ENCODE measurements around the gene SUGP2. TPM values are rescaled to one million over a fixed set of nuclear protein-coding genes. Genes with fewer than 3 reads are reported as not detected.

SUGP2 gene
- total RNA-seq, result 35.4 TPM

DNA sequence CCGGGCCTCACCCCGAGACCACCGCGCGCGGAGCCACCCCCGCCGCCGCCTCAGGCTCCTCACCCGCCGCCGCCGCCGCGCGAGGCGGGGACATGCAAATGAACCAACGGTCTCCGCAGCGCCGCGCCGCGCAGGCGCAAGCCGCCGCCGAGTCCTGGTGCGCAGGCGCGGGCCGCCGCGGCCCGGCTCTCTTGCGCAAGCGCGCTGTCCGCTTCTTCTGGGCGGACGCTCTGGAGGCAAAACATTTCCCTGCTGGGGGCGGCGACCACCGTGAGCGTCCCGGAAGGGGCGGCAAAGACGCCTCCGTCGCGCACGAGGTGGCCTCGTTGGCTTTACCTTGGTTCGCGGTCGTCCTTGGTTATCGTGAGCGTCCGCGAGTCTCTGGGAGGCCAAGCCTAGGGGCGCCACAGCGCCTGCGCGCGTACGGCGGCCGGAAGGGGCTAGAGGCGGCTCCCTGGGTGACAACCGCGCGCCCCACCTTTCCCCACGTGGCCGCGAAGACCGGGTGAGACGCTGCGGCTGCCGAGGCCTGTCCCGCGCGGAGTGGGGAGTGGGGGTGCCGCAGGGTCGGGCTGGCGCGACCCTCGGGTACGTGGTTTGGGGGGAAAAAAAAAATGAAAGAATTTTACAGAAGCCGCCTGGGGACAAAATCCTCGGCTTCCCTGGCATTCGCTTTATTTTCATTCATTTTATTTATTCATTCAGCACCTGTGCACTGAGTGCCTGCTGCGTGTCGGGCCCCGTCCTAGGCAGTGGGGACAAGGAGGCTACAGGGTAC is at the start of gene SUGP2, which contains the start of gene ARMC6:
Gene SUGP2, minus strand, starts transcription at position 92 of the 778 bp plus-strand sequence. CDS start 2,446 bp downstream, outside the sequence.
Gene ARMC6, plus strand, starts transcription at position 178 of the 778 bp plus-strand sequence. CDS start 607 bp downstream, outside the sequence.
- DNase-seq (ENCODE audit: low spot score), result peak; percentile 91
- peak; percentile 84 for ATAC-seq

DNA sequence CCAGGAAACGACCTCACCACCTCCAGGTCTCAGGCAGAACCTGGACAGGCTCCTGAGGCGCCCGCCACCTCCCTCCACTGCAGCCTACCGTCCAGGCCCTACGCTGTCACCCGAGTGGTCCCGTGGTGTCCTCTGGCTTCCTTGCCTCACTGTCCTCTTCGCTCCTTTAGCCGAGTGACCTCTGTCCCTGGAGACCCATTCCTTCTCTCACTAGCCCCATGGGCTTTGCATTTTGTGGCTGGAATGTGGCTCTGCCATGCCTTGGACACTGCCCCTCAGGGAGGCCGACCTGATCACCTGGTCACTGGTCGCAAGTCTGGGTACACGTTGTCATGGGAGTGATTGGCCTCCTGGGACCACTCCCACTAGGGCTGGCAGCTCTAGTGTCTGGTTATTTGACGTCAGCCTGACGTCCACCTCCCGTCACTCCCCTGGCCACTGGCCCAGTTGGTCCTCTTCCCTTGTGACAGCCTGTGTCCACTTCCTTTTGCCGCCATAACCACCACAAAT is 48.4 kb upstream of the SUGP2 start:
- DNase-seq (ENCODE audit: low spot score) (peak; percentile 78), ATAC-seq (peak; percentile 68)

DNA sequence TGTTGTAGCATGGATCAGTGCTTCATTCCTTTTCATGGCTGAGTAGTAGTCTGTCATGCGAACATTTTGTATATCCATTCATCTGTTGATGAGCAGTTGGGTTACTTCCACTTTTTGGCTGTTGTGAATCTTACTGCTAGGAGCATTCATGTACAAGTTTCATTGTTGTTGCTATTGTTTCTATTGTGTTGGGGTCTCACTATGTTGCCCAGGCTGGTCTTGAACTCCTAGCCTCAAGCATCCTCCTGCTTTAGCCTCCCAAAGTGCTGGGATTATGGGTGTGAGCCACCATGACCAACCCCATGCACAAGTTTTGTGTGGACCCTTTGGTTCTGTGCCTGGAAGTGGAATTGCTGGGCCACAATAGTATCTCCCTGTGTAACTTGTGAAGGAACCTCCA is 46.3 kb upstream of the SUGP2 start:
- ATAC-seq, result no peak
- no peak for DNase-seq (ENCODE audit: low spot score)

DNA sequence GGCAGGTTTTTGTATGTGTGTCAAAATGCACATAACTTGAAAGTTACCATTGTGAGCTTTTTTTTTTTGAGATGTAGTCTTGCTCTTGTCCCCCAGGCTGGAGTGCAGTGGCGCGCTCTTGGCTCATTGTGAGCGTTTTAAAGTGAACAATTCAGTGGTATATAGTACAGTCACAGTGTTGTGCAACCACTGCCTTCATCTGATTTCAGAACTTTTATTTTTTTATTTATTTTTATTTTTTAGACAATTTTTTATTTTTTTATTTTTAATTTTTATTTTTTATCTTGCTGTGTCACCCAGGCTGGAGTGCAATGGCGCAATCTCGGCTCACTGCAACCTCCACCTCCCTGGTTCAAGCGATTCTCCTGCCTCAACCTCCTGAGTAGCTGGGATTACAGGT is 45.5 kb upstream of the SUGP2 start:
- DNase-seq (ENCODE audit: low spot score) (no peak), ATAC-seq (no peak)

DNA sequence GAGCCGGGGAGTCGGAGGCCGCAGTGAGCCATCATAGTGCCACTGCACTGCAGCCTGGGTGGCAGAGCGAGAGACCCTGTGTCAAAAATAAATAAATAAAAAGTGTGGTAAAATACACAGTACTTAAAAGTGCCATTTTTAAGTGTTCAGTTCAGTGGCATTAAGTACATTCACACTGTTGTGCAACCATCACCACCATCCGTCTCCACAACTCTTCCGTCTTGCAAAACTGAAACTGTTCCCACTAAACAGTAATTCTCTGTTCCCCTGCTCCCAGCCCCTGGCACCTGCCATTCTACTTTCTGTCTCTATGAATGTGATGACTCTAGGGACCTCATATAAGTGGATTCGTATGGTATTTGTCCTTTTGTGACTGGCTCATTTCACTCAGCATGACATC is 43.8 kb upstream of the SUGP2 start:
- DNase-seq (ENCODE audit: low spot score), result no peak
- peak; percentile 19 for ATAC-seq

DNA sequence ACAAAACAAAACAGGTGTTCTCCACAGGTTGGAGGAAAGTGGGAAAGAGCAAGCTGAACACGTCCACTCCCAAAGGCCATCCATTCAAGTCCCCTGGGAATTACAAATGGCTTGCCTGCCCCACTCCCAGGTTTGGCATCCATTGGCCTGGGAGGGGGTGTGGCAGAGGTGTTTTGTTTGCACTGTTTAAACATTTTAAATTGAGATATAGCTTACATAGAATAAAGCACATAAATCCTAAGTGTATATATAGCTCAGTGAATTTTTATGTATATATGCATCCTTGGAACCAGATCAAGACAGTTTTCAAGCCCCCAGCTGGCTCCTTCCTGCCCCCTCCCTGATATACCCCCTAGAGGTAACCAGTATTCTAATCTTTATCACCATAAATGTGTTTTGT is 43.2 kb upstream of the SUGP2 start:
- ATAC-seq, result no peak
- no peak for DNase-seq (ENCODE audit: low spot score)

DNA sequence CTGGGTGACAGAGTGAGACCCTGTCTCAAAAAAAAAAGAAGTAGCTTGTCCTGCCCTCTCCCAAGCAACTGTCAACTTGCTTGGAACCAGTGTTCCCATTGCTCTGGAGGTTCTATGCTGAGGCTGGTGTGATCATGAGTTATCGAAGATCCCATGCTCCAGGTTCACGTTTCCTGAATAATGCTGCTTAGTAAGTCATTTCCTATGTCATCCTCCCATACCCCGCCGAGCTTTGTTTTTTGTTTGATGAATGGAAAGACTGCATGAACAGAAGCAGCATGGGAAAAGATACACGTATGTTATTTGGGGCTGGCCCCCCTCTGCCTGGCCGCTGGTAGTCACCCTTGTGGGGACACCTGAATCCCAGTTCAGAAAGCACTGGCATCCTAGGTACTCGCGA is 41.8 kb upstream of the SUGP2 start:
- ATAC-seq, result no peak
- no peak for DNase-seq (ENCODE audit: low spot score)

DNA sequence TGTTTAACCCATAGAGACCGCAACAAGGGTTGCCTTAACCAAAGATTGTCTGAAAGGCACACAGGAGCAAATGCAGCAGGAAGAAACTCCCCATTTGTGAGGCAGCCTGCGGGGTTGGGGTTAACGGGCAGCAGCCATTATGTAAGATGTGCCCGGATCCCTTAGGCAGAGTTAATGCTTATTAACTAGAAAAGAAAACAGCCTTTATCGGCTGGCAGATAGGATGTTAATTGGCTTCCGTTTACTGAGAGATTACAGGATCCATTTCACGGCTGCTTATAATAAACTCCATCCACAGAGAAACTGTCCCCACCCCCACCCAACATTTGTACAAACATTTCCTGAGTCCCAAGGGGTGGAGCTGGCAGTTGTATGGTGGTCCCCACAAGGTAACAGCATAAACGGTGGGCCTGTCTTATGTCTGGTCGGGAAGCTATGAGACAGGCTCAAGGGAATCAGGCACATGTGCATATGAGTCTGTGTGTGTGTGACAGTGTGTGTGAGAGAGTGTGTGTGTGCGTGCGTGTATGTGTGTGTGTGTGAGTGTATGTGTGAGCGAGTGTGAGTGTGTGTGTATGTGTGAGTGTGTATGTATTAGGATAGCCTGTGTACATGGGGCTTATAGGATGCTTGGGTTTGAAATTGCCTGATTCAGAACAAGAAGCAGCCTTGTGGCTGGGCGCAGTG is 41.0 kb upstream of the SUGP2 start:
- DNase-seq (ENCODE audit: low spot score) (no peak), ATAC-seq (peak; percentile 20)

DNA sequence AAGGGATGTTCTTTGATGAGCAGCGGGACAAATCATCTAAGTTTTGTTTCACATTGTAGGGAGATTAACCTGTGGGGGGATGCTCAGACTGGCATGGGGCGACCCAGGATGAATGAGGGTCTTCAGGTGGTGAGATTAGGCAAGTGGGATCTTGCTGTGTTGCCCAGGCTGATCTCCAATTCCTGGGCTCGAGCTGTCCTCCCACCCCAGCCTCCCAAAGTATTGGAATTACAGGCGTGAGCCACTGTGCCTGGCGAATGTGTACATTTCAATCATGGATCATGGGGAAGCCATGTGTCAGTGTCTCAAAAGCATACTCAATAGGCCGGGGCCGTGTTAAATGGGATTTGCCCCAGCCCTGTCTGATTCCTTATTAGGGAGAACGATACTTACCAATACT is 38.6 kb upstream of the SUGP2 start:
- no peak for DNase-seq (ENCODE audit: low spot score)
- ATAC-seq, result no peak

DNA sequence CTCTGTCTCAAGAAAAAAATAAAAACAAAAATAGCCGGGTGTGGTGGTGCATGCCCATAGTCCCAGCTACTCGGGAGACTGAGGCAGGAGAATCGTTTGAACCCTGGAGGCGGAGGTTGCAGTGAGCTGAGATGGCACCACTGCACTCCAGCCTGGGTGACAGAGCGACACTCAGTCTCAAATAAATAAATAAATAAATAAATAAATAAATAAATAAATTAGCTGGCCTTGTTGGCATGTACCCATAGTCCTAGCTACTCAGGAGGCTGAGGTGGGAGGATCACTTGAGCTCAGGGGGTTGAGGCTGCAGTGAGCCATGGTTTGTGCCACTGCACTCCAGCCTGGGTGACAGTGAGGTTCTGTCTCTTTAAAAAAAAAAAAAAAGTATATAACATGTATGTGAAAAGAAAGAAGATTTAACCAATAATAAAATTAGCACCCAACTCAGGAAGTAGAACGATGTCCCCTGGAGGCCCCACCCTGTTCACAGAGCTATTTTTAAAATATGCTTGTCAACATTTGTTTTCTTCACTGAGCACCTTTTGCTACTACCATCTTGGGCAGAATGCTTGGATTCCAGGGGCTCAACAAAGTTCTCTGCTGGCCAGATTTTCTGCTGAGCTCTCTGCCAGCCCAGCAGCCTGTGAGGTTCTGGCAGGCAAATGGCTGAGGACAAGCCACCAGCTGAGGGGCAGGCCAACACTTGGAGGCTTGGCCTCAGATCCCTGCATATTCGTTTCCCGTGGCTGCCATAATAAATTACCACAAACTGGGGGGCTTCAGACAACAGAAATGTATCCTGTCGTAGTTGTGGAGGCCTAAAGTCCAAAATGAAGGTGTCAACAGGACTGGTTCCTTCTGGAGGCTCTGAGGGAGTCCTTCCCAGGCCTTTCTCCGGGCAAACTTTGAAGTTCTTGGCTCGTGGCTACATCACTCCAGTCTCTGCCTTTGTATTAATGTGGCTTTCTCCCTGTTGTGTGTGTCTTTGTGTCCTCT is 35.6 kb upstream of the SUGP2 start:
- no peak for DNase-seq (ENCODE audit: low spot score)
- peak; percentile 20 for ATAC-seq

DNA sequence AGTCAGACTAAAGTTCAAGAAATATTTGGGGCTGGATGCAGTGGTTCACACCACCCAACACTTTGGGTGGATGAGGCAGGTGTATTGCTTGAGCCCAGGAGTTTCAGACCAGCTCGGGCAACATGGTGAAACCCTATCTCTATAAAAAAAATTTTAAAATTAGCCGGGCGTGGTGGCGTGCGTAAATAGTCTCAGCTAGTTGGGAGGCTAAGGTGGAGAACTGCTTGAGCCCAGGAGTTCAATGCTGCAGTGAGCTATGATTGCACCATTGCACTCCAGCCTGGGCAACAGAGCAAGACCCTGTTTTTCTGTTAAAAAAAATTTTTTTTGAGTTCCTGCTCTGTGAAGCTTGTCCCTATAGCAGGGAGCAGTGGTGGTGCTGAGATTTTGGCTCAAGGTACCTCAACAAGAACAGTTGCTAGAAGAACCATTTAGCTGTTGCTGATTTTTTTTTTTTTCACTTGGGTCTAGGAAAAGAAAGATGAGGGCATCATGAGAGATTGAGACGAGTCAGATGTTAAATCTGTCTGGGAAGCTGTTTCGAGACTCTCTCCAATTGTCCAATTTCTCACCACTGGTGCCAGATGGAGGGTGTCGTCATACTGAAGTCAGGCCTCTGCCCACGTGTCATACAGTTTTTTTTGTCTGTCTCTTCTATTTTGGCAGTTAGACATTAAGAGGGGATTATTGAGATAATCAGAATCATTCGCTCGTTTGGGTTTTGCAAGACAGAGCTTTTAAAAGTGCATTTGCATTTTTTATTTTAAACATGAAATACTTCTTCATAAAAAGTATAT is 34.2 kb upstream of the SUGP2 start:
- no peak for ATAC-seq
- no peak for DNase-seq (ENCODE audit: low spot score)

DNA sequence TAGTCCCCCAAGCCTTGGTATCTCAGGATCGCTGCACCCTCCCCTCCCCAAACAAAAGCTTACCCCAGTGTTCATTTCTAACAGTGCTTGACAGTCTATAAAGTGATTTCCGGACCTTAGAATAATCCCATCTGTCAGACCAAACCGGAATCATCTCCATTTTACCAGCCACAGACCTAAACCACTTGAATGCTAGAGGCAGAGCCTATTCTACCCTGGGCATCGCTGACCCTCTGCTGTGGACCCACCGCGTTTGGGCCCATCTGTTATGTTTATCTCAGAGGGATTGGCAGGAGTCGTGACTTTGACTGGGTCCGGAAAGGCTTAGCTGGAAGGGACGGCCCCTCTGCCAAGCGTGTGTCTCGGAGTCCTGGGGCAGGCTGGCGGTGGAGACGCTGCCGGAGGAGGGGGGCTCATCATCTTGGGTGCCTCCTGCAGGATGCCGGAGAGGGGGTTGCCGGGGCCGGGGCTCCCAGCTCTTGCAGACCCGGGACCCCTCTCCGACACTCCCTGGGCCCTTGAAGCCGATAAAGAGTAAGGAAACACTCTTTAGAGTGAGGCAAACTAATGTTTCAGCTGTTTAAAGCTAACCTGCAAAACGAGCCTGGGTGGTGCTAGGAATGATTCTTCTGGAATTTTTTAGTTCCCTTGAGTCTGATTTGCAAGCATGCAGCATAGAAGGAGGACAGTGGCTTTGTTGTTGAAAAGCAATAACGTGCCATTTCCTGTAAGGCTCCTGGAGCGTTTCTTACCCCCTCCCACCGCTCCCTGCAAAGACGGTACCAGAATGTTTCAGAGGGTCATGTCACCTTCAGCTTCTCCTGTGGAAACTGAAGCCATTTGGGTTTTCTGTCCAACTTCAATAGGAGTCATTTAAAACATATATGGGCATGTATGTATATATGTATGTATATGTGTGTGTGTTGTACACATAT is 31.8 kb upstream of the SUGP2 start:
- DNase-seq (ENCODE audit: low spot score), result no peak
- ATAC-seq, result peak; percentile 2

DNA sequence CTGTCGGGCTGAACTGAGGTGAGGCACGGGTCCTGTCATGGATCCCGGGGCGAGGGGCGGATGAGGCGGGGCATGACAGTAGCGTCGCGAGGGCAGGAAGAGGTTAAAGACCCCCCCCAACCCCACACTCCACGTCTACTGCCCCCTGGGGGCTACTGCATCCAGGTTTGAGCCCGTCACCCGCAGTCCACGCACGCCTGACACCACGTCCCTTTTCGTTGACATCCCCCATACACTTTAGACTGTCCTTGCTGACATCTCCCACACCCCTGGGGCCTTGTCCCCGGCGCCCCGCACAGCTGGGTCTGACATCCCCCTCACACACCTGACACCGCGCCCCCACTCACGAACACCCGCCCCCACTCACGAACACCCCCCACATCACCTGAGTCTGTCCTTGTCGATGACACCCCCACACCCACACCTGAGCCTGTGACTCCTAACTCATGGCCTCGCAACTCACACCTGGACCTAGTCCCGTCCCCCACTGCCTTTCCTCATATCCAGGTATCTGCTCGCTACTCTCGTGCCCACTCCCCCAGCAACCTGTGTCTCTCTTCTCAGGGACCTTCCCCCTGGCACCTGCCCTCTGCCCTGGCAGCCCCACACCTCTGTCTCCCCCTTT is 30.9 kb upstream of the SUGP2 start:
- ATAC-seq (peak; percentile 2), DNase-seq (ENCODE audit: low spot score) (no peak)

DNA sequence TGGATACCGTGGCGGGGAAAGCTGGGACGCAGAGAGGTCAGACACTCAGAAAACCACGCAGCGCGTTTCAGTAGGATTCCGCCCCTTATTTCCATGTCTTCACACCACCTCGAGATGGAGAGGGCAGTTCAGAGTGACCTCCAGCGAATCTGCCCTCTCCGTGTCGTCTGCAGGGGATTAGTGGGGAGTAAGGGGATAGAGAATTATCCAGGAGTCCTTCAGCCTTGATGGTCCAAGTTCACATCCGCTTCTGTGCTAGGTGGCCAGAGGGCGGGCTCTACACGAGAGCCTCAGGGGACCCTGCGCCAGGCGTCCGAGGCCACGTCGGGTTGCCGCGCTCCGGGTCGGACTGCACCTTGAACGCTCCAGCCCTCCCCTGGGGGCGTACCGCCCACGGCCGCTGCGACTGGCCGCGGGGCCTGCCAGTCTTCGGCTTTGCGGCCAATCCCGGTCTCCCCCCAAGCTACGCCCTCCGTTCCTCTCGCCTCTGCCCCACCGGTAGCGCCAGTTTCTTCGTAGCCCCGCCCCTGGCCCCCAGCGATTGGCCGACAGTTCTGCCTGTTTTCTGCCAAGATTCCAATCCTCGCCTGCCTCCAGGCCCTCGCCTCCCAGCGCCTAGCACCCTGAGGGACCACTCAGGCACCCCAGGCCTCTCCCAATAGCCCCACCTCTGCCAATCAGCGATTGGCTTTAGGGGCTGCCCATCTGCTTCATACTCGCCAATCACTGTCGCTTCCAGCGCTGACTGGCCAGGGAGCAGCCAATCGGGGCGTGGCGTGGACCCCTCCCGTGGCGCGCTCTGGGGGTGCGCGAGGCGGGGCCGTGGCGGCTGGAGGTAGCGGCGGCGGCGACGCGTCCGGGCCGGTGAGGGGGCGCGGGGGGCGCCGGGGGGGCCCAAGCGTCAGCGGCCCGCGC is 30.1 kb upstream of the SUGP2 start, which contains the start of gene SLC25A42:
Gene SLC25A42, plus strand, starts transcription at position 812 of the 915 bp plus-strand sequence. CDS start 32,131 bp downstream, outside the sequence.
- peak; percentile 100 for DNase-seq (ENCODE audit: low spot score)

DNA sequence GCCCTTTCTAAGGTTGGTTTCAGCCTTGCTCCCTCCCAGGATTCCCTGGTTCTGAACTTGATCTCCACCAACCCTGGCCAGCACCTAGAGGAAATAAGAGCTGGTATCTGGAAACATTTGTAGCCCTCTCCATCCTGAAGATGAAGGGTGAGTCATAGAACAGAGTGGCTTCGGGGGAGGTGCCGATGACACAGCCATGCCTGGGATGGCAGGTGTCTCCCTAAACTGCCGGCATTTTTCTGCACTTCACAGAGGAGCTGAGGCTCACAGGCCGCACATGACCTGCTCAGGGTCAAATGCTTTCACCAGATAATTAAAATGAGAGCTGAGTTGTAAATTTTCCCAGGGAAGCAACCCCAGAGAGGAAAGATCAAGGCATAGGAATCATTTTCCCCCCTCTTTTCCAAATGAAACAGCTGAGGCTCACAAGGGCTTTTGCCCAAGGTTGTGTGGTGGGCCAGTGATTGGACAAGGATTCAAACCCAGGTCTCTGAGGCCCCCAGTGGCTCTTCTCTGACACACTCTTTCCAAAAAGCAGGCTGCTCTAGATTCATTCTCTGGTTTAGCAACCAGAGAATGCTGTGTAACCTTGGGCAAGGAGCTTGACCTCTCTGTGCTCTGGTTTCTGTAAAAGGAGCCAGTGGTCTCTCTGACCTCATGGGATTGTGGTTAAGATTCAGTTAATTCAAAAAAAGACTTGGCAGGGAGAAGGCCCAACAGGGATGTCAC is 29.3 kb upstream of the SUGP2 start:
- ATAC-seq (no peak), DNase-seq (ENCODE audit: low spot score) (no peak)

More for the DNA sequence above, 30.1 kb upstream of the SUGP2 start, which contains the start of gene SLC25A42:
- peak; percentile 81 for ATAC-seq

DNA sequence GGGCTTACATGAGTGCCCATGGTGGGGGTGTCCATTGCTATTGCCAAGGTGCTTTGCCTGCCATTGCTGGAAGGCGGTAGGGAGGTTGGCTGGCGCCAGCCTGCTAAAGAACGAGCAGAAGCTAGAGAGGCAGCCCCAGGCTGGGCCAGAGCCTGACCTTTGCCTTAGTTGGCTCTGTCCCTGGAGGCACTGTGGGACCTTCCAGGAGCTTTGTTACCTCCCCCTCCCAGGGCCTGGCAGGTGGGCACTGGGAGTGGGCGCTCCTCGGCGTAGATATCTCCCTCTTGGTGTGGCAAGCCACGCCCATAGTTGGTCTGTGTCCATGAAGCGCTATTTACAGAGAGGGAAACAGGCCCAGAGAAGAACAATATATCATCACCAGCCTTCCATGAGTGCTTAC is 28.2 kb upstream of the SUGP2 start:
- ATAC-seq (peak; percentile 5), DNase-seq (ENCODE audit: low spot score) (peak; percentile 67)
